ENCODE data around the gene NUPR1.
"Not testable (repeated sequence)": the region's sequence is repeated elsewhere in the genome, so short reads cannot be mapped to it uniquely, and the experiment has no call there.

The NUPR1 gene

GRCh38 chr16:28555561-28555960, 16.8 kb upstream of the NUPR1 start:
- no peak overlapping the region for H3K4me3 ChIP-seq (ENCODE audit: low read depth, low read length)

GRCh38 chr16:28554634-28555423, 16.1 kb upstream of the NUPR1 start:
- no peak overlapping the region for H3K4me3 ChIP-seq (ENCODE audit: low read depth, low read length)

GRCh38 chr16:28553776-28554633, 15.2 kb upstream of the NUPR1 start, which contains the start of gene SGF29:
SGF29 (plus strand) TSS chr16:28553920; CDS start chr16:28581070, 27,150 bp downstream.
- peak within 1 kb of the TSS; percentile 84 for H3K4me3 ChIP-seq (ENCODE audit: low read depth, low read length)

- no peak overlapping the region for H3K4me3 ChIP-seq (ENCODE audit: low read depth, low read length)
These were observed 10.6 kb upstream of the NUPR1 start for GRCh38 chr16:28549301-28549899.

GRCh38 chr16:28548306-28548802, 9.6 kb upstream of the NUPR1 start:
- H3K4me3 ChIP-seq (ENCODE audit: low read depth, low read length) = no peak overlapping the region

GRCh38 chr16:28546626-28547025, 7.9 kb upstream of the NUPR1 start:
- H3K4me3 ChIP-seq (ENCODE audit: low read depth, low read length) = no peak overlapping the region

- not testable (repeated sequence) for H3K4me3 ChIP-seq (ENCODE audit: low read depth, low read length)
These were observed 7.2 kb upstream of the NUPR1 start for GRCh38 chr16:28545964-28546363.

GRCh38 chr16:28544998-28545397, 6.2 kb upstream of the NUPR1 start:
- no peak overlapping the region for H3K4me3 ChIP-seq (ENCODE audit: low read depth, low read length)

GRCh38 chr16:28543072-28543471, 4.3 kb upstream of the NUPR1 start:
- H3K4me3 ChIP-seq (ENCODE audit: low read depth, low read length) = no peak overlapping the region

- no peak overlapping the region for H3K4me3 ChIP-seq (ENCODE audit: low read depth, low read length)
These were observed 3.9 kb upstream of the NUPR1 start for GRCh38 chr16:28542646-28543045.

- no peak overlapping the region for H3K4me3 ChIP-seq (ENCODE audit: low read depth, low read length)
These were observed 1.6 kb upstream of the NUPR1 start for GRCh38 chr16:28540346-28540745.

GRCh38 chr16:28537964-28538732, 626 bp downstream of the NUPR1 start:
- no peak overlapping the region for H3K4me3 ChIP-seq (ENCODE audit: low read depth, low read length)

- H3K4me3 ChIP-seq (ENCODE audit: low read depth, low read length) = no peak overlapping the region
These were observed 1.7 kb downstream of the NUPR1 start for GRCh38 chr16:28537076-28537475.

- H3K4me3 ChIP-seq (ENCODE audit: low read depth, low read length) = no peak overlapping the region
These were observed 4.0 kb downstream of the NUPR1 start for GRCh38 chr16:28534542-28535373.

- H3K4me3 ChIP-seq (ENCODE audit: low read depth, low read length) = no peak overlapping the region
These were observed 5.7 kb downstream of the NUPR1 start for GRCh38 chr16:28532940-28533647.

- H3K4me3 ChIP-seq (ENCODE audit: low read depth, low read length) = no peak overlapping the region
These were observed 6.7 kb downstream of the NUPR1 start for GRCh38 chr16:28531777-28532744.

- no peak overlapping the region for H3K4me3 ChIP-seq (ENCODE audit: low read depth, low read length)
These were observed 9.7 kb downstream of the NUPR1 start for GRCh38 chr16:28529124-28529523.

GRCh38 chr16:28528463-28528867, 10.3 kb downstream of the NUPR1 start:
- H3K4me3 ChIP-seq (ENCODE audit: low read depth, low read length) = no peak overlapping the region
